Loucy (cell line): Measurements from ENCODE around the gene RBM6.

Source experiments
- H2AFZ ChIP-seq: fragments of 200-600 bp; sonication (generic); 2 replicates; pipeline ENCODE4 v1.6.0; 2016; ENCODE audit warnings: antibody characterized with exemption, mild to moderate bottlenecking, low read length, moderate library complexity
- H3F3A ChIP-seq: fragments of 200-600 bp; 2 replicates; pipeline ENCODE4 v1.6.0; 2016; ENCODE audit warnings: antibody characterized with exemption, low read depth, mild to moderate bottlenecking
- H3K27me3 ChIP-seq: fragments of 200-600 bp; sonication (generic); 2 replicates; pipeline ENCODE4 v1.6.1; 2014; ENCODE audit warnings: low read length, mild to moderate bottlenecking; ENCODE audit not compliant: insufficient read depth, poor library complexity, severe bottlenecking
- H3K36me3 ChIP-seq: fragments of 200-600 bp; sonication (generic); 2 replicates; pipeline ENCODE4 v1.6.1; 2016; ENCODE audit warnings: low read length; ENCODE audit not compliant: insufficient read depth
- H3K4me1 ChIP-seq: fragments of 200-600 bp; sonication (generic); 2 replicates; pipeline ENCODE4 v1.5.1; 2014; ENCODE audit warnings: low read length, mild to moderate bottlenecking; ENCODE audit not compliant: insufficient read depth, poor library complexity, severe bottlenecking
- H3K4me2 ChIP-seq: fragments of 200-600 bp; sonication (generic); 2 replicates; pipeline ENCODE4 v1.6.0; 2014; ENCODE audit warnings: antibody characterized with exemption, low read length, low read depth, mild to moderate bottlenecking; ENCODE audit not compliant: poor library complexity, severe bottlenecking
- H3K4me3 ChIP-seq: fragments of 200-600 bp; sonication (generic); 2 replicates; pipeline ENCODE4 v1.5.1; 2014; ENCODE audit warnings: low read length, mild to moderate bottlenecking, mixed read lengths; ENCODE audit not compliant: poor library complexity, severe bottlenecking
- H3K79me2 ChIP-seq: fragments of 200-600 bp; sonication (generic); 2 replicates; pipeline ENCODE4 v1.6.1; 2014; ENCODE audit warnings: low read length; ENCODE audit not compliant: insufficient read depth
- H3K9ac ChIP-seq: fragments of 200-600 bp; sonication (generic); 2 replicates; pipeline ENCODE4 v1.6.0; 2014; ENCODE audit warnings: mild to moderate bottlenecking, low read depth, low read length, moderate library complexity; ENCODE audit not compliant: poor library complexity, severe bottlenecking
- H3K9me2 ChIP-seq: fragments of 200-600 bp; sonication (generic); replicated peaks from 2 replicates; pipeline ENCODE4 v1.6.1; 2016; ENCODE audit warnings: low read depth, low read length, mixed read lengths
- H3K9me3 ChIP-seq: fragments of 200-600 bp; sonication (generic); 2 replicates; pipeline ENCODE4 v1.6.1; 2014; ENCODE audit warnings: mild to moderate bottlenecking, antibody characterized with exemption, low read length, low read depth; ENCODE audit not compliant: insufficient read depth
- H4K20me1 ChIP-seq: fragments of 200-600 bp; sonication (generic); 2 replicates; pipeline ENCODE4 v1.6.0; 2014; ENCODE audit warnings: antibody characterized with exemption, low read length, mild to moderate bottlenecking; ENCODE audit not compliant: insufficient read depth, poor library complexity, severe bottlenecking
- CTCF ChIP-seq: fragments of 200-600 bp; sonication (generic); conservative IDR thresholded peaks from 2 replicates; pipeline ENCODE4 v1.5.1; 2014; ENCODE audit warnings: mild to moderate bottlenecking, antibody characterized with exemption, low read length
- EZH2phosphoT487 ChIP-seq: fragments of 200-600 bp; IDR thresholded peaks from 2 replicates; pipeline ENCODE4 v1.6.1; 2018; ENCODE audit warnings: antibody characterized with exemption, mild to moderate bottlenecking, moderate library complexity, borderline replicate concordance

Gene RBM6

DNA sequence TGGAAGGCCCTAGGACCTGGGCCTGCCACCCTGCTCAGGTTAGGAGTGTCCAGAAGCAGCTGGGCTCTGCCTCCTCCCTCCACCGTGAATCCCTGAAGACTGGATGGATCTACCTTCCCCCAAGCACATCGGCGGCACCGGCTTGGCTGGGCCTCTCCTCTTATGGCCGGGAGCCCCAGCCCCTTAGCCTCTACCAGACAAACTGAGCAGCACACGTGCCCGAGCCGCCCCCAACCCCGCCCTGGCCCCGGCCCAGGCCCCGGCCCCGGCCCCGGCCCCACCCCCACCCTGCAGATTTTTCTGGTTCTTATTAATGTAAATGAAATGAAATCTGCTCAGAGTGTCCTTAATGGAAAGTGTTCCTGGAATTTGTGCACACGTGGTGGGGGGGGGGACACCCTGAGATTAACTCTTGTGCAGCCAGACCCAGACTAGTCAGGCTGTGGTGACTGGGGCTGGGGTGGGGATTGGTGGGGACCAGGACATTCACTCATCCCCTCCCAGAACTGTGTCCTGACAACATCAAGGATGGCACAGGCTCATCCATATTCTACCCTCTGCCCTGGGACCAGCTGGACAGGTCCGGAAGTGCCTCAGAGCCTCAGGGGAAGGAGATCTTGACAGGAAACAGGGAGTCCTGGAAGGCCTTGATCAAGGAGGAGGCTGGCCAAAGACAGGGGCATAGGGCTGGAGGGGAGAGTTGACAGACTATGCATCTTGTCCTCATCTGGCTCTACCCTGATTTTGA is 184.3 kb downstream of the RBM6 start:
- H3K9ac ChIP-seq: no peak overlapping the region
- TF ChIP-seq EZH2phosphoT487: no peak
- no peak for TF ChIP-seq CTCF
- H2AFZ ChIP-seq: no peak overlapping the region
- H3K36me3 ChIP-seq: peaks cover 19% of the 10 kb centered on the region; the same call in 1 of the 2 replicates
- no peaks in the 10 kb centered on the region for H4K20me1 ChIP-seq
- no peak overlapping the region for H3K4me3 ChIP-seq
- no peaks in the 10 kb centered on the region for H3K9me2 ChIP-seq
- H3K27me3 ChIP-seq: no peaks in the 10 kb centered on the region
- H3K9me3 ChIP-seq: no peaks in the 10 kb centered on the region
- H3K79me2 ChIP-seq: no peaks in the 10 kb centered on the region
- no peak overlapping the region for H3K4me2 ChIP-seq
- H3F3A ChIP-seq: no peaks in the 10 kb centered on the region
- no peaks in the 10 kb centered on the region for H3K4me1 ChIP-seq

DNA sequence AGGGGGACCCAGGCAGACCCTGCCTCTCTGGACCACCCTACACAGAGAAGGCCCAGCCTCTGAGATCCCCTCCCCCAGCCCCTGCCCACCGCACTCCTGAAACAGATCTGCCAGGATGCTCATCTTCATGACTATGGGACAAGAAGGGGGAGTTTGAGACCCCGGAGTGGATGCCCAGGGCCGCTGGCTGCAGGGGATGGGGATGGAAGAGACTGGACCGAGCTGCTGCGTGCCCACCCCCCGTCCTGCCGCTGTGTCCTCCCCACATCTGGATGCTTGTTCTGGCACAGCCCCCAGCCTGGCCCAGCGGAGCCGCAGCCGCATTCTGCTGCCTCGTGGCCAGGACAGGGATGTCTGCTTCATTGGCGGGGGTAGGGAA is 184.8 kb downstream of the RBM6 start:
- Histone ChIP-seq H3K79me2 (no peaks in the 10 kb centered on the region), H3K27me3 (no peaks in the 10 kb centered on the region), H3K4me3 (no peak overlapping the region), H3K9me2 (no peaks in the 10 kb centered on the region), H3K9me3 (no peaks in the 10 kb centered on the region), H3K9ac (no peak overlapping the region), H3K36me3 (peaks cover 15% of the 10 kb centered on the region; the same call in 1 of the 2 replicates), H3F3A (no peaks in the 10 kb centered on the region), H4K20me1 (no peaks in the 10 kb centered on the region), H2AFZ (no peak overlapping the region), H3K4me2 (no peak overlapping the region), H3K4me1 (no peaks in the 10 kb centered on the region)
- no peak for TF ChIP-seq CTCF
- no peak for TF ChIP-seq EZH2phosphoT487

DNA sequence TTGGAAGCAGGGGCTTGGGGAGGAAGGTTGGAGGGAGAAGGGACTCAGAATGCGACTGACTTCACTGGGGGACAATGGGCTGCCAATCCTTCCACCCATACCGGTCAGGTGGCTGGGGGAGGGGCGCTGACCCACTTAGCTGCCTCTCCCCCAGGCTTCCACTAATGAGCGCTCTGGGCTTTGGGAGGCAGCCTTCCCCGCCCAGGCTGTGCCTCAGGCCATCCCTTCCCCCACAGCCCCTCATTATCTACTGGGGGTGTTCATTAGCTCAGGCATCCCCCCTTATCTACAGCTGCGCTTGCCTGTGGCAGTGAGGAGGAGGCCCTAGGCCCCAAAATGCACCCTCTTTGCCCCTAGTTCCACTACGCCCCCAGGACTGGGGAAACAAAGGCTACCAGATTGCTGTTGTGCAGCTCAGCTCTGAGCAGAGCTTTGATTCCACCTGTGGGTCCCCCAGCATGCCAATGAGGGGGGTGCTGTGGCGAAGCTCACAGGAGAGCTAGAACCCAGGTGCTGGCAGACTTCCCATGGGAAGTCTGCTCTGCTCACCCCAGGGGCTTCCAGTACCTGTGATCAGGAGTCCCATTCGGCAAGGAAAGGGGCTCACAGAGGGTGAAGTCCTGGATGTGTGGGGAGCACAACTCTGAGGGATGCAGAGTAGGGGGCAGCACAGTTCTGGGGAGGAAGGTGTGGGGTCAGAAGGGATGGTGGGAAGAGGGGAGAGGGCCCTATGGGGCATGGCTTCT is 185.8 kb downstream of the RBM6 start:
- no peaks in the 10 kb centered on the region for H3K4me1 ChIP-seq
- TF ChIP-seq CTCF: no peak
- TF ChIP-seq EZH2phosphoT487: no peak
- H3K9ac ChIP-seq: no peak overlapping the region
- no peaks in the 10 kb centered on the region for H3K27me3 ChIP-seq
- H3K9me3 ChIP-seq: no peaks in the 10 kb centered on the region
- no peak overlapping the region for H2AFZ ChIP-seq
- H3K9me2 ChIP-seq: no peaks in the 10 kb centered on the region
- H3K36me3 ChIP-seq: peaks cover 6% of the 10 kb centered on the region; the same call in 1 of the 2 replicates
- H3K4me3 ChIP-seq: no peak overlapping the region
- no peaks in the 10 kb centered on the region for H3K79me2 ChIP-seq
- no peaks in the 10 kb centered on the region for H4K20me1 ChIP-seq
- H3F3A ChIP-seq: no peaks in the 10 kb centered on the region
- H3K4me2 ChIP-seq: no peak overlapping the region
